IMR-90 (cell line): Measurements from ENCODE around the gene C1GALT1. TPM values are rescaled to one million over a fixed set of nuclear protein-coding genes. Genes with fewer than 3 reads are reported as not detected.
A peak's percentile ranks its signal among the peaks of the same experiment; 100 is the strongest.

Experiments
- ATAC-seq: fragments of 200-7000 bp; cut with Tn5 transposase; 2 replicates; pipeline ENCODE4 v1.9.1; 2020; ENCODE audit warnings: low read depth, mild to moderate bottlenecking, moderate library complexity
- BruUV-seq: library from RNA; stranded (reverse); fragments of 400-500 nt; replicated peaks from 2 replicates; lab custom pipeline; 2021; lab: Mats Ljungman, UMichigan
- CTCF ChIA-PET: fragments of 300-600 bp; formaldehyde crosslinking; extraction: SDS; loops from one replicate; lab custom pipeline; 2021; ENCODE audit warnings: antibody characterized with exemption; lab: Yijun Ruan, JAX
- POLR2A ChIA-PET: fragments of 300-600 bp; sonication (Branson Sonifier 250); formaldehyde crosslinking; loops from one replicate; lab custom pipeline; 2022; ENCODE audit warnings: antibody characterized with exemption; ENCODE audit not compliant: unreplicated experiment; lab: Charles Lee
- DNase-seq: peaks from one replicate; pipeline ENCODE4 v3.0.0; 2013
- H2AFZ ChIP-seq: replicated peaks from 2 replicates; pipeline ENCODE3; 2013; ENCODE audit warnings: low read length, mild to moderate bottlenecking; ENCODE audit not compliant: poor library complexity
- H2AK5ac ChIP-seq: 2 replicates; pipeline ENCODE4 v1.6.1; 2013; ENCODE audit warnings: low read depth, low read length, inconsistent platforms
- H2AK9ac ChIP-seq: replicated peaks from 2 replicates; pipeline ENCODE3; 2013; ENCODE audit warnings: mild to moderate bottlenecking, low read depth, low read length, moderate library complexity; ENCODE audit not compliant: poor library complexity
- H2BK120ac ChIP-seq: 2 replicates; pipeline ENCODE4 v1.6.1; 2013; ENCODE audit warnings: low read depth, low read length, inconsistent platforms
- H2BK15ac ChIP-seq: 3 replicates; pipeline ENCODE4 v1.6.1; 2013; ENCODE audit warnings: low read depth, low read length, inconsistent platforms
- H2BK20ac ChIP-seq: 2 replicates; pipeline ENCODE4 v1.6.1; 2013; ENCODE audit warnings: low read depth, mild to moderate bottlenecking, inconsistent platforms, low read length, moderate library complexity
- H2BK5ac ChIP-seq: 2 replicates; pipeline ENCODE4 v1.6.1; 2013; ENCODE audit warnings: mild to moderate bottlenecking, low read depth, low read length, inconsistent platforms; ENCODE audit not compliant: poor library complexity, severe bottlenecking
- H3K14ac ChIP-seq: replicated peaks from 2 replicates; pipeline ENCODE4 v1.6.1; 2013; ENCODE audit warnings: low read depth, low read length, inconsistent platforms
- H3K18ac ChIP-seq: 2 replicates; pipeline ENCODE4 v1.6.1; 2013; ENCODE audit warnings: low read depth, low read length, control low read depth
- H3K23ac ChIP-seq: 2 replicates; pipeline ENCODE4 v1.6.1; 2013; ENCODE audit warnings: low read depth, low read length, inconsistent platforms
- H3K27ac ChIP-seq: 2 replicates; pipeline ENCODE4 v1.5.1; 2013; ENCODE audit warnings: mild to moderate bottlenecking, control low read depth, low read length; ENCODE audit not compliant: insufficient read depth
- H3K27me3 ChIP-seq: 2 replicates; pipeline ENCODE4 v1.6.1; 2013; ENCODE audit warnings: low read length; ENCODE audit not compliant: control insufficient read depth, insufficient read depth
- H3K36me3 ChIP-seq: 2 replicates; pipeline ENCODE4 v1.6.1; 2013; ENCODE audit warnings: low read length, mixed read lengths; ENCODE audit not compliant: control insufficient read depth, insufficient read depth
- H3K4ac ChIP-seq: 2 replicates; pipeline ENCODE4 v1.6.1; 2013; ENCODE audit warnings: low read depth, low read length, inconsistent platforms
- H3K4me1 ChIP-seq: 2 replicates; pipeline ENCODE4 v1.6.1; 2013; ENCODE audit warnings: low read length, mixed read lengths; ENCODE audit not compliant: control insufficient read depth, insufficient read depth
- H3K4me2 ChIP-seq: 2 replicates; pipeline ENCODE4 v1.6.1; 2013; ENCODE audit warnings: low read depth, mild to moderate bottlenecking, control low read depth, low read length, moderate library complexity
- H3K4me3 ChIP-seq: 2 replicates; pipeline ENCODE4 v1.5.1; 2013; ENCODE audit warnings: low read depth, mild to moderate bottlenecking, control low read depth, low read length, moderate library complexity; ENCODE audit not compliant: insufficient read depth
- H3K56ac ChIP-seq: 2 replicates; pipeline ENCODE4 v1.6.1; 2013; ENCODE audit warnings: low read length, inconsistent platforms; ENCODE audit not compliant: insufficient read depth; ENCODE audit errors: extremely low read depth
- H3K79me1 ChIP-seq, 2 experiments: 2 replicates each; pipeline ENCODE4 v1.6.1; 2013; ENCODE audit warnings: low read length in 2 of 2, inconsistent platforms in 1 of 2, low read depth in 1 of 2
- H3K9ac ChIP-seq: 2 replicates; pipeline ENCODE4 v1.6.1; 2013; ENCODE audit warnings: low read depth, low read length, control low read depth
- H3K9me1 ChIP-seq: 2 replicates; pipeline ENCODE4 v1.6.1; 2013; ENCODE audit warnings: low read length, inconsistent platforms; ENCODE audit not compliant: insufficient read depth
- H3K9me3 ChIP-seq: 2 replicates; pipeline ENCODE4 v1.6.1; 2013; ENCODE audit warnings: low read length; ENCODE audit not compliant: control insufficient read depth, insufficient read depth
- H4K20me1 ChIP-seq: 2 replicates; pipeline ENCODE4 v1.6.1; 2013; ENCODE audit warnings: low read length, inconsistent platforms; ENCODE audit not compliant: insufficient read depth
- H4K5ac ChIP-seq: 2 replicates; pipeline ENCODE4 v1.6.1; 2013; ENCODE audit warnings: mild to moderate bottlenecking, low read depth, low read length, control low read depth
- H4K8ac ChIP-seq, 2 experiments: 2 replicates each; pipeline ENCODE4 v1.6.1; 2013; ENCODE audit warnings: low read depth in 2 of 2, low read length in 2 of 2, control low read depth in 1 of 2, inconsistent platforms in 1 of 2
- H4K91ac ChIP-seq: 2 replicates; pipeline ENCODE4 v1.6.1; 2013; ENCODE audit warnings: low read depth, low read length, inconsistent platforms; ENCODE audit not compliant: insufficient read depth
- CEBPB ChIP-seq: IDR thresholded peaks from 2 replicates; pipeline ENCODE4 v1.6.1; 2012; ENCODE audit warnings: low read depth, low read length, improper control_type of control experiment
- FOS ChIP-seq: fragments of 150-350 bp; IDR thresholded peaks from 2 replicates; pipeline ENCODE4 v1.6.1; 2016; ENCODE audit warnings: low read depth, low read length
- MAZ ChIP-seq: IDR thresholded peaks from 2 replicates; pipeline ENCODE4 v1.6.1; 2012; ENCODE audit warnings: low read depth, mild to moderate bottlenecking, low read length, improper control_type of control experiment, moderate library complexity, borderline replicate concordance
- WGBS, 2 experiments: methylation state at CpG; one replicate each; pipeline versions ENCODE4 v1.1.5 to v1.1.7; 2013; ENCODE audit warnings: missing lambda C conversion rate in 2 of 2; ENCODE audit not compliant: insufficient read length in 1 of 2; ENCODE audit errors: extremely low coverage in 2 of 2; 5-methylcytosine and 5-hydroxymethylcytosine counted together
- dilution Hi-C: fragments of 300-500 bp; cut with HindIII; formaldehyde crosslinking; loops from one replicate; pipeline ENCODE4 v1.14.3; 2018; ENCODE audit warnings: low sequenced_read_pairs; ENCODE audit not compliant: unreplicated experiment
- in situ Hi-C: fragments of 300-500 bp; cut with MboI; formaldehyde crosslinking; loops from 3 replicates; pipeline ENCODE4 v1.14.3; 2019; ENCODE audit warnings: low sequenced_read_pairs, inconsistent platforms, mixed read lengths
- intact Hi-C: fragments of 100-400 bp; cut with micrococcal nuclease; formaldehyde crosslinking; loops from 2 replicates; pipeline ENCODE4 v1.10.0; 2022
- polyA plus RNA-seq, 3 experiments: library from polyadenylated mRNA; depleted of rRNA; stranded (reverse); fragments of >200 nt; gene quantifications; 2 replicates each; pipeline ENCODE4 v1.2.3, GENCODE V29; 2012; ENCODE audit warnings: low replicate concordance in 1 of 3
- total RNA-seq: library from RNA; depleted of rRNA; stranded (reverse); fragments of >200 nt; gene quantifications from 2 replicates; pipeline ENCODE4 v1.2.3, GENCODE V29; 2012

Gene C1GALT1
- total and polyA plus RNA-seq, 2 of the 4 experiments (the other 2 are of a cell fraction), result 11.6 to 12.2 TPM

DNA sequence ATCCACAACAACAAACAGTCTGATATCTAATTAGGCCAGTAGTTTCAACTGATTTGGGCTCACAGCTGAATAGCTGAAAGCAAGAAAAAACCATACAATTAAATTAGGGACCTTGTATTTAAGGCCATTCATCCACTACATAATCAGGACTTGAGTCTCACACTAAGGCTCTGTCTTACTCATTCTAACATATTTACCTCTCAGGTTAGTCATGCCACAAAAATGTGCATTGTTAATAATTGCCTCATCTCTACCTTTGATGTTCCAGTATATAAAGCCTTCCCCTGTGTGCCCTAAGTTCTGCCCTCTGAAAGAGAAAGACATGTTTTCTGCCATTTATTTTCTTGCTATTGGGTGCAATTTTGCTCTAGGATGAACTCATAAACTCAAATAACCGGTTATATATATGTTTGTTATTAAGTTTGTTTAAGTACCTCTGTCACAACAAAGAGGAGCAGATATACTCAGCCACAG lies 5.3 kb upstream of the C1GALT1 start:
- H3K79me1 ChIP-seq, result peaks cover 3 to 5% of the 10 kb centered on the region in 2 experiments; a peak in 2 of 4 replicates
- peaks cover 7% of the 10 kb centered on the region for H3K9me1 ChIP-seq
- H4K8ac ChIP-seq, result peak overlapping the region in 1 of 2 experiments; percentile 38; a peak in 2 of 4 replicates
- in situ Hi-C loops (no loop called here), intact Hi-C loops (no loop called here), dilution Hi-C loops (no loop called here)
- DNase-seq (peak; percentile 85), ATAC-seq (peak; percentile 35)
- peak overlapping the region; percentile 20; the same call in 1 of the 2 replicates for H4K91ac ChIP-seq
- peak overlapping the region; percentile 25; the same call in 1 of the 2 replicates for H4K5ac ChIP-seq
- WGBS, 2 experiments, result no CpG with 5 or more reads among the region's 1 CpG
- no peak overlapping the region for H3K4me3 ChIP-seq
- 0 out of 2 replicates have a peak overlapping the region, but pooled peaks have one; percentile 11 for H3K14ac ChIP-seq
- H4K20me1 ChIP-seq, result no peaks in the 10 kb centered on the region
- peak overlapping the region; percentile 51; the same call in 1 of the 2 replicates for H3K4ac ChIP-seq
- H2BK20ac ChIP-seq, result peak overlapping the region; percentile 73; the same call in 1 of the 2 replicates
- no TSS peak for BruUV-seq
- CTCF ChIA-PET, result no interaction called here
- H3K9me3 ChIP-seq, result no peaks in the 10 kb centered on the region; the same call in 1 of the 2 replicates
- H2BK5ac ChIP-seq, result peak overlapping the region; percentile 86
- H3K4me2 ChIP-seq, result peak overlapping the region; percentile 58; the same call in 1 of the 2 replicates
- no peak overlapping the region for H2AFZ ChIP-seq
- H3K18ac ChIP-seq, result peak overlapping the region; percentile 42; the same call in 1 of the 2 replicates
- POLR2A ChIA-PET, result no interaction called here
- no peak overlapping the region for H2AK5ac ChIP-seq
- 0 out of 2 replicates have a peak overlapping the region, but pooled peaks have one; percentile 18 for H3K56ac ChIP-seq
- H3K27ac ChIP-seq, result no peak overlapping the region
- peaks cover 3% of the 10 kb centered on the region for H3K4me1 ChIP-seq
- H2AK9ac ChIP-seq, result no peak overlapping the region
- H3K27me3 ChIP-seq, result no peaks in the 10 kb centered on the region
- peak overlapping the region; percentile 22; the same call in 1 of the 3 replicates for H2BK15ac ChIP-seq
- H2BK120ac ChIP-seq, result peak overlapping the region; percentile 42
- H3K23ac ChIP-seq, result peak overlapping the region; percentile 55; the same call in 1 of the 2 replicates
- no peak overlapping the region for H3K9ac ChIP-seq
- H3K36me3 ChIP-seq, result no peaks in the 10 kb centered on the region
- peak; percentile 43; the same call in 1 of the 2 replicates for TF ChIP-seq FOS
- peak; percentile 90 for TF ChIP-seq CEBPB
- no peak for TF ChIP-seq MAZ
